ENCODE data around the gene OR51B2. TPM values are rescaled to one million over a fixed set of nuclear protein-coding genes. Genes with fewer than 3 reads are reported as not detected.

Gene OR51B2
- polyA plus RNA-seq, 1 donor from 2014 or later, result not detected

- Histone ChIP-seq H4K20me1 (ENCODE audit: insufficient read depth) (no peaks in the 10 kb centered on the region), H3K9me3 (ENCODE audit: low read length) (no peaks in the 10 kb centered on the region), H3F3A (ENCODE audit: insufficient read depth, low read length, poor library complexity, severe bottlenecking) (no peaks in the 10 kb centered on the region), H3K9me2 (ENCODE audit: insufficient read depth, low read length) (no peaks in the 10 kb centered on the region), H3K27me3 (ENCODE audit: insufficient read depth, low read depth, low read length) (no peaks in the 10 kb centered on the region), H3K79me2 (replicated peaks; ENCODE audit: insufficient read depth, low read length) (no peaks in the 10 kb centered on the region), H3K9ac (ENCODE audit: low read length) (no peak overlapping the region), H3K27ac (ENCODE audit: low read length) (no peak overlapping the region), H3K36me3 (ENCODE audit: insufficient read depth, low read length) (no peaks in the 10 kb centered on the region), H3K4me3 (ENCODE audit: low read length) (no peak overlapping the region), H3K4me2 (ENCODE audit: low read length) (no peak overlapping the region), H2AFZ (ENCODE audit: low read depth, low read length) (no peak overlapping the region)
- TF ChIP-seq TAF1 (IDR thresholded peaks at IDR 0.05; ENCODE audit: low read depth) (no peak), CTCF (IDR thresholded peaks at IDR 0.05; ENCODE audit: poor library complexity, severe bottlenecking) (no peak), EZH2 (IDR thresholded peaks at IDR 0.05; ENCODE audit: borderline replicate concordance, insufficient read depth, low read length, poor library complexity, severe bottlenecking) (no peak), RAD21 (conservative IDR thresholded peaks at IDR 0.05) (no peak), EP300 (conservative IDR thresholded peaks at IDR 0.05; ENCODE audit: poor library complexity, severe bottlenecking) (no peak), REST (IDR thresholded peaks at IDR 0.05; ENCODE audit: borderline replicate concordance) (no peak), MXI1 (conservative IDR thresholded peaks at IDR 0.05; ENCODE audit: poor library complexity, severe bottlenecking) (no peak)
Observed at GRCh38 chr11:5290106-5290505, 34.0 kb downstream of the OR51B2 start.

- H3K4me3 ChIP-seq (ENCODE audit: low read length), result no peak overlapping the region
- H4K20me1 ChIP-seq (ENCODE audit: insufficient read depth), result no peaks in the 10 kb centered on the region
- H3K27ac ChIP-seq (ENCODE audit: low read length), result no peak overlapping the region
- H3K4me2 ChIP-seq (ENCODE audit: low read length), result no peak overlapping the region
- H3K27me3 ChIP-seq (ENCODE audit: insufficient read depth, low read depth, low read length), result no peaks in the 10 kb centered on the region
- H2AFZ ChIP-seq (ENCODE audit: low read depth, low read length), result no peak overlapping the region
- H3K9me3 ChIP-seq (ENCODE audit: low read length), result no peaks in the 10 kb centered on the region
- H3K36me3 ChIP-seq (ENCODE audit: insufficient read depth, low read length), result no peaks in the 10 kb centered on the region
- no peaks in the 10 kb centered on the region for H3F3A ChIP-seq (ENCODE audit: insufficient read depth, low read length, poor library complexity, severe bottlenecking)
- no peaks in the 10 kb centered on the region for H3K9me2 ChIP-seq (ENCODE audit: insufficient read depth, low read length)
- no peaks in the 10 kb centered on the region for H3K79me2 ChIP-seq (replicated peaks; ENCODE audit: insufficient read depth, low read length)
- H3K9ac ChIP-seq (ENCODE audit: low read length), result no peak overlapping the region
- TF ChIP-seq CTCF (IDR thresholded peaks at IDR 0.05; ENCODE audit: poor library complexity, severe bottlenecking) (no peak), RAD21 (conservative IDR thresholded peaks at IDR 0.05) (no peak), MXI1 (conservative IDR thresholded peaks at IDR 0.05; ENCODE audit: poor library complexity, severe bottlenecking) (no peak), EP300 (conservative IDR thresholded peaks at IDR 0.05; ENCODE audit: poor library complexity, severe bottlenecking) (no peak), TAF1 (IDR thresholded peaks at IDR 0.05; ENCODE audit: low read depth) (no peak), SMC3 (conservative IDR thresholded peaks at IDR 0.05; ENCODE audit: poor library complexity) (no peak), POLR2AphosphoS5 (IDR thresholded peaks at IDR 0.05) (no peak), EZH2 (IDR thresholded peaks at IDR 0.05; ENCODE audit: borderline replicate concordance, insufficient read depth, low read length, poor library complexity, severe bottlenecking) (no peak), REST (IDR thresholded peaks at IDR 0.05; ENCODE audit: borderline replicate concordance) (no peak)
Observed at GRCh38 chr11:5289696-5290095, 34.4 kb downstream of the OR51B2 start.
